ENCODE results near the gene NOS1AP. TPM values are rescaled to one million over a fixed set of nuclear protein-coding genes. Genes with fewer than 3 reads are reported as not detected.

The NOS1AP gene
- total RNA-seq, 1 donor from 2014 or later: 2.0 TPM

DNA sequence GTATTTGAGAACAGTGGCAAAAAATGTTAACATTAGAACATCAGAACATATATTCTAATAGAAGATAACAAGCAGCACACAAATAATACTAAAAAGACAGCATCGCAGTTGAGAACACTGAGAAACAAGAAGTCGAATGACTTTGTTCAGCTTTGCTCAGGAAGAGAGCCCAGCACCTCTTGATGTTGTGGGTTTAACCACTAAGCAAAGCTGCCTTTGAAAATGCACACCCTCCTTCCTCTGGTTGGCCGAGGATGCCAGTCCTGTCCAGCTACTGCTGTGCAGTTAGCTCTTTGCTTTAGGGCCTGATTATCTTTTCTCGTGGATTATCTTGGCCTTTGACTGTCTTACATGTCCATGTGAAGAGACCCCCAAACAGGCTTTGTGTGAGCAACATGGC, 246.7 kb downstream of the NOS1AP start:
- Histone ChIP-seq H3K27me3 (no peaks in the 10 kb centered on the region), H3K9me3 (no peaks in the 10 kb centered on the region), H3K4me1 (peaks cover 5% of the 10 kb centered on the region), H3K27ac (no peak overlapping the region), H3K36me3 (no peaks in the 10 kb centered on the region), H3K4me3 (no peak overlapping the region)
- no peak for TF ChIP-seq POLR2AphosphoS5 (IDR thresholded peaks at IDR 0.05; ENCODE audit: insufficient read depth in 1 of 2, low read depth in 1 of 2)
- TF ChIP-seq POLR2A (IDR thresholded peaks at IDR 0.05): no peak
- TF ChIP-seq, protein P1, sequence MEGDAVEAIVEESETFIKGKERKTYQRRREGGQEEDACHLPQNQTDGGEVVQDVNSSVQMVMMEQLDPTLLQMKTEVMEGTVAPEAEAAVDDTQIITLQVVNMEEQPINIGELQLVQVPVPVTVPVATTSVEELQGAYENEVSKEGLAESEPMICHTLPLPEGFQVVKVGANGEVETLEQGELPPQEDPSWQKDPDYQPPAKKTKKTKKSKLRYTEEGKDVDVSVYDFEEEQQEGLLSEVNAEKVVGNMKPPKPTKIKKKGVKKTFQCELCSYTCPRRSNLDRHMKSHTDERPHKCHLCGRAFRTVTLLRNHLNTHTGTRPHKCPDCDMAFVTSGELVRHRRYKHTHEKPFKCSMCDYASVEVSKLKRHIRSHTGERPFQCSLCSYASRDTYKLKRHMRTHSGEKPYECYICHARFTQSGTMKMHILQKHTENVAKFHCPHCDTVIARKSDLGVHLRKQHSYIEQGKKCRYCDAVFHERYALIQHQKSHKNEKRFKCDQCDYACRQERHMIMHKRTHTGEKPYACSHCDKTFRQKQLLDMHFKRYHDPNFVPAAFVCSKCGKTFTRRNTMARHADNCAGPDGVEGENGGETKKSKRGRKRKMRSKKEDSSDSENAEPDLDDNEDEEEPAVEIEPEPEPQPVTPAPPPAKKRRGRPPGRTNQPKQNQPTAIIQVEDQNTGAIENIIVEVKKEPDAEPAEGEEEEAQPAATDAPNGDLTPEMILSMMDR (IDR thresholded peaks at IDR 0.05): no peak
- no peak for DNase-seq (ENCODE audit: extremely low spot score in 2 of 2)
- intact Hi-C loops (cut with DNase I): no loop called here

GRCh38 chr1:162317621-162318020, 248.1 kb downstream of the NOS1AP start:
- DNase-seq (ENCODE audit: extremely low spot score in 2 of 2): no peak
- Histone ChIP-seq H3K36me3 (no peaks in the 10 kb centered on the region), H3K9me3 (no peaks in the 10 kb centered on the region), H3K4me1 (peaks cover 5% of the 10 kb centered on the region), H3K27me3 (no peaks in the 10 kb centered on the region), H3K4me3 (no peak overlapping the region), H3K27ac (no peak overlapping the region)
- no peak for TF ChIP-seq POLR2A (IDR thresholded peaks at IDR 0.05)
- no peak for TF ChIP-seq POLR2AphosphoS5 (IDR thresholded peaks at IDR 0.05; ENCODE audit: insufficient read depth in 1 of 2, low read depth in 1 of 2)
- TF ChIP-seq, protein P1 (IDR thresholded peaks at IDR 0.05): no peak
- intact Hi-C loops (cut with DNase I): no loop called here

- no peaks in the 10 kb centered on the region for H3K9me3 ChIP-seq
- H3K27me3 ChIP-seq: no peaks in the 10 kb centered on the region
- no peak for DNase-seq (ENCODE audit: extremely low spot score in 2 of 2)
- TF ChIP-seq POLR2A (IDR thresholded peaks at IDR 0.05): no peak
- no peak for TF ChIP-seq POLR2AphosphoS5 (IDR thresholded peaks at IDR 0.05; ENCODE audit: insufficient read depth in 1 of 2, low read depth in 1 of 2)
- TF ChIP-seq, protein P1 (IDR thresholded peaks at IDR 0.05): no peak
- H3K27ac ChIP-seq: no peak overlapping the region
- no peak overlapping the region for H3K4me3 ChIP-seq
- intact Hi-C loops (cut with DNase I): no loop called here
- H3K4me1 ChIP-seq: peaks cover 5% of the 10 kb centered on the region
- no peaks in the 10 kb centered on the region for H3K36me3 ChIP-seq
Observed at GRCh38 chr1:162319493-162320175, 250.1 kb downstream of the NOS1AP start.

DNA sequence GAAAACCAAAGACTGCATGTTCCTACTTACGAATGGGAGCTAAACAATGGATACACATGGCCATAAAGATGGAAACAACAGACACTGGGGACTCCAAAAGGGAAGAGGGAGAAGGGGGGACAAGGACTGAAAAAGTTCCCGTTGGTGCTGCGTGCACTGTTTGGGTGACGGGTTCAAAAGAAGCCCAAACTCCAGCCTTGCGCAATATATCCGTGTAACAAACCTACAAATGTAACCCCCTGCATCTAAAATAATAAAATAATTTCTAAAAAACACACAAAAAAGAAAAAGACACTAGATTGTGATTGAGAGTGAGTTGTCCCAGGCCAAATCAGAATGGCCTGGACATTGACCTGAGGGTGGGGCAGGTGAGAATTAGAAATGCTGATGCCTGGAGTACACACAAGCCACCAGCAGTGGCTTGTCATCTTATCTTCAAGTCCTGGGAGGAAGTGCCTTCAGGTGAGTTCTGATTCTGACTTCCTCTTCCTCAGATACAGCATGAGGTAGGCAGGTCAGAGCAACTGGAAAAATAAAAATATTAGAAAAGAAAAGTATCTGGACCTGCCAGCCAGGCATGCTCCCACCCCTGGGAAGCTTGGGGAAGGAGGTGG, 252.4 kb downstream of the NOS1AP start:
- Histone ChIP-seq H3K27me3 (no peaks in the 10 kb centered on the region), H3K4me1 (peaks cover 5% of the 10 kb centered on the region), H3K27ac (no peak overlapping the region), H3K36me3 (no peaks in the 10 kb centered on the region), H3K4me3 (no peak overlapping the region), H3K9me3 (no peaks in the 10 kb centered on the region)
- intact Hi-C loops (cut with DNase I): no loop called here
- DNase-seq (ENCODE audit: extremely low spot score in 2 of 2): no peak
- TF ChIP-seq, protein P1 (IDR thresholded peaks at IDR 0.05): no peak
- TF ChIP-seq POLR2AphosphoS5 (IDR thresholded peaks at IDR 0.05; ENCODE audit: insufficient read depth in 1 of 2, low read depth in 1 of 2) (no peak), POLR2A (IDR thresholded peaks at IDR 0.05) (no peak)

GRCh38 chr1:162323023-162323422, 253.5 kb downstream of the NOS1AP start:
- Histone ChIP-seq H3K4me3 (no peak overlapping the region), H3K9me3 (no peaks in the 10 kb centered on the region), H3K27ac (no peak overlapping the region), H3K36me3 (no peaks in the 10 kb centered on the region), H3K27me3 (no peaks in the 10 kb centered on the region), H3K4me1 (peaks cover 5% of the 10 kb centered on the region)
- DNase-seq (ENCODE audit: extremely low spot score in 2 of 2): no peak
- intact Hi-C loops (cut with DNase I): no loop called here
- TF ChIP-seq, protein P1 (IDR thresholded peaks at IDR 0.05): no peak
- no peak for TF ChIP-seq POLR2A (IDR thresholded peaks at IDR 0.05)
- no peak for TF ChIP-seq POLR2AphosphoS5 (IDR thresholded peaks at IDR 0.05; ENCODE audit: insufficient read depth in 1 of 2, low read depth in 1 of 2)

Data from vagina (tissue), 2 donors.